ENCODE data around the gene DLL3.

DLL3 gene

DNA sequence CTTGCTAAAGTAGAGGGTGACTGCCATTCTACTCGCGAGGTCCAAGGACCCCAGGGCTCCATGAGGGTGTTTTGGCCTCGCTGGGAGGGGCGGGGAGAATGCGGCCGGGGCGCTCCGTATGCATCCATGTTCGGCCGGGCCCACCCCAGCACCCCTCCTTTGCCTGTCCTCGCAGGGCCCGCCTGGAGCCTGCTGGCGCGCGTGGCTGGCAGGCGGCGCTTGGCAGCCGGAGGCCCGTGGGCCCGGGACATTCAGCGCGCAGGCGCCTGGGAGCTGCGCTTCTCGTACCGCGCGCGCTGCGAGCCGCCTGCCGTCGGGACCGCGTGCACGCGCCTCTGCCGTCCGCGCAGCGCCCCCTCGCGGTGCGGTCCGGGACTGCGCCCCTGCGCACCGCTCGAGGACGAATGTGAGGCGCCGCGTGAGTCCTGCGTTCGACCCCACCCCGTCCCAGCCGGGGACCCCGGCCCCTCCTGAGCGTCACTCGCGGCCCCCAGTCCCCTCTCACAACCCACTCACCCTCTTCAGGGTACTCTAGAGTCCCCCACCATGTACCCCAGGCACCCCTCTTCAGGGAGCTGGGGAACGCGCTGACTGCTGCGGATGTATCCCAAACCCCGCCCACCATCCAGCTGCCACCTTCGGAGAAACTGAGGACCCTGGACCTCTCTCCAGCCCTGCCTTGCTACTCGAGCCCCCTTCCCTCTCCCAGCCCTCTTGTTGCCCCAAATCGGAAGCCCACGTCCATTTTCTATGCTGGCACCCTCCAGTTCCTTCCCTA, 4.1 kb downstream of the DLL3 start (continued):
- TF ChIP-seq, protein P1, sequence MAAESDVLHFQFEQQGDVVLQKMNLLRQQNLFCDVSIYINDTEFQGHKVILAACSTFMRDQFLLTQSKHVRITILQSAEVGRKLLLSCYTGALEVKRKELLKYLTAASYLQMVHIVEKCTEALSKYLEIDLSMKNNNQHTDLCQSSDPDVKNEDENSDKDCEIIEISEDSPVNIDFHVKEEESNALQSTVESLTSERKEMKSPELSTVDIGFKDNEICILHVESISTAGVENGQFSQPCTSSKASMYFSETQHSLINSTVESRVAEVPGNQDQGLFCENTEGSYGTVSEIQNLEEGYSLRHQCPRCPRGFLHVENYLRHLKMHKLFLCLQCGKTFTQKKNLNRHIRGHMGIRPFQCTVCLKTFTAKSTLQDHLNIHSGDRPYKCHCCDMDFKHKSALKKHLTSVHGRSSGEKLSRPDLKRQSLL (tag by site-specific recombination; IDR thresholded peaks at IDR 0.05), result peak; percentile 70
- TF ChIP-seq ZNF404 (tag by site-specific recombination; IDR thresholded peaks at IDR 0.05) (no peak), ZNF549 (tag by site-specific recombination; IDR thresholded peaks at IDR 0.05) (no peak), RBAK (tag by site-specific recombination; IDR thresholded peaks at IDR 0.05) (peak; percentile 35; the same call in 1 of the 2 replicates), EGR2 (tag by site-specific recombination; IDR thresholded peaks at IDR 0.05; ENCODE audit: low read depth) (0 out of 2 replicates have a peak, but pooled peaks have one; percentile 6), ZNF76 (tag by site-specific recombination; IDR thresholded peaks at IDR 0.05; ENCODE audit: borderline replicate concordance, low read depth) (no peak), ZNF248 (tag by site-specific recombination; IDR thresholded peaks at IDR 0.05) (no peak), MYNN (tag by site-specific recombination; IDR thresholded peaks at IDR 0.05; ENCODE audit: borderline replicate concordance) (no peak), WT1 (tag by site-specific recombination; IDR thresholded peaks at IDR 0.05) (no peak), ZNF302 (tag by site-specific recombination; IDR thresholded peaks at IDR 0.05; ENCODE audit: low read depth) (no peak), ZNF223 (tag by site-specific recombination; IDR thresholded peaks at IDR 0.05) (no peak), ZNF785 (tag by site-specific recombination; IDR thresholded peaks at IDR 0.05) (0 out of 2 replicates have a peak, but pooled peaks have one; percentile 63), ZNF792 (tag by site-specific recombination; IDR thresholded peaks at IDR 0.05) (no peak), ZNF423 (tag by site-specific recombination; IDR thresholded peaks at IDR 0.05) (no peak), ZNF133 (tag by site-specific recombination; IDR thresholded peaks at IDR 0.05) (no peak; the same call in 1 of the 2 replicates), ZNF660 (tag by site-specific recombination; IDR thresholded peaks at IDR 0.05) (peak; percentile 98), ZNF132 (tag by site-specific recombination; IDR thresholded peaks at IDR 0.05; ENCODE audit: borderline replicate concordance) (no peak), ZNF621 (tag by site-specific recombination; IDR thresholded peaks at IDR 0.05) (no peak), ZNF48 (tag by site-specific recombination; IDR thresholded peaks at IDR 0.05) (no peak), TRIM28 (IDR thresholded peaks at IDR 0.05; ENCODE audit: borderline replicate concordance, low read length) (no peak), GLIS1 (tag by site-specific recombination; IDR thresholded peaks at IDR 0.05) (no peak), ZNF24 (tag by site-specific recombination; IDR thresholded peaks at IDR 0.05) (no peak), SCRT1 (tag by site-specific recombination; IDR thresholded peaks at IDR 0.05; ENCODE audit: borderline replicate concordance) (no peak), ZNF274 (IDR thresholded peaks at IDR 0.05; ENCODE audit: low read length) (no peak), ZNF274 (tag by site-specific recombination; IDR thresholded peaks at IDR 0.05; ENCODE audit: borderline replicate concordance) (no peak), ZBTB1 (tag by site-specific recombination; IDR thresholded peaks at IDR 0.05) (no peak)
- TF ChIP-seq, protein P2, sequence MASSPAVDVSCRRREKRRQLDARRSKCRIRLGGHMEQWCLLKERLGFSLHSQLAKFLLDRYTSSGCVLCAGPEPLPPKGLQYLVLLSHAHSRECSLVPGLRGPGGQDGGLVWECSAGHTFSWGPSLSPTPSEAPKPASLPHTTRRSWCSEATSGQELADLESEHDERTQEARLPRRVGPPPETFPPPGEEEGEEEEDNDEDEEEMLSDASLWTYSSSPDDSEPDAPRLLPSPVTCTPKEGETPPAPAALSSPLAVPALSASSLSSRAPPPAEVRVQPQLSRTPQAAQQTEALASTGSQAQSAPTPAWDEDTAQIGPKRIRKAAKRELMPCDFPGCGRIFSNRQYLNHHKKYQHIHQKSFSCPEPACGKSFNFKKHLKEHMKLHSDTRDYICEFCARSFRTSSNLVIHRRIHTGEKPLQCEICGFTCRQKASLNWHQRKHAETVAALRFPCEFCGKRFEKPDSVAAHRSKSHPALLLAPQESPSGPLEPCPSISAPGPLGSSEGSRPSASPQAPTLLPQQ (tag by site-specific recombination; IDR thresholded peaks at IDR 0.05), result peak; percentile 98
- TF ChIP-seq, protein P3, sequence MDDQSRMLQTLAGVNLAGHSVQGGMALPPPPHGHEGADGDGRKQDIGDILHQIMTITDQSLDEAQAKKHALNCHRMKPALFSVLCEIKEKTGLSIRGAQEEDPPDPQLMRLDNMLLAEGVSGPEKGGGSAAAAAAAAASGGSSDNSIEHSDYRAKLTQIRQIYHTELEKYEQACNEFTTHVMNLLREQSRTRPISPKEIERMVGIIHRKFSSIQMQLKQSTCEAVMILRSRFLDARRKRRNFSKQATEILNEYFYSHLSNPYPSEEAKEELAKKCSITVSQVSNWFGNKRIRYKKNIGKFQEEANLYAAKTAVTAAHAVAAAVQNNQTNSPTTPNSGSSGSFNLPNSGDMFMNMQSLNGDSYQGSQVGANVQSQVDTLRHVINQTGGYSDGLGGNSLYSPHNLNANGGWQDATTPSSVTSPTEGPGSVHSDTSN (CRISPR knock-in tag; IDR thresholded peaks at IDR 0.05), result peak; percentile 91
- TF ChIP-seq, protein P4, sequence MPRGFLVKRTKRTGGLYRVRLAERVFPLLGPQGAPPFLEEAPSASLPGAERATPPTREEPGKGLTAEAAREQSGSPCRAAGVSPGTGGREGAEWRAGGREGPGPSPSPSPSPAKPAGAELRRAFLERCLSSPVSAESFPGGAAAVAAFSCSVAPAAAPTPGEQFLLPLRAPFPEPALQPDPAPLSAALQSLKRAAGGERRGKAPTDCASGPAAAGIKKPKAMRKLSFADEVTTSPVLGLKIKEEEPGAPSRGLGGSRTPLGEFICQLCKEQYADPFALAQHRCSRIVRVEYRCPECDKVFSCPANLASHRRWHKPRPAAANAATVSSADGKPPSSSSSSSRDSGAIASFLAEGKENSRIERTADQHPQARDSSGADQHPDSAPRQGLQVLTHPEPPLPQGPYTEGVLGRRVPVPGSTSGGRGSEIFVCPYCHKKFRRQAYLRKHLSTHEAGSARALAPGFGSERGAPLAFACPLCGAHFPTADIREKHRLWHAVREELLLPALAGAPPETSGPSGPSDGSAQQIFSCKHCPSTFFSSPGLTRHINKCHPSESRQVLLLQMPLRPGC (tag by site-specific recombination; IDR thresholded peaks at IDR 0.05), result no peak
- TF ChIP-seq, protein P5, sequence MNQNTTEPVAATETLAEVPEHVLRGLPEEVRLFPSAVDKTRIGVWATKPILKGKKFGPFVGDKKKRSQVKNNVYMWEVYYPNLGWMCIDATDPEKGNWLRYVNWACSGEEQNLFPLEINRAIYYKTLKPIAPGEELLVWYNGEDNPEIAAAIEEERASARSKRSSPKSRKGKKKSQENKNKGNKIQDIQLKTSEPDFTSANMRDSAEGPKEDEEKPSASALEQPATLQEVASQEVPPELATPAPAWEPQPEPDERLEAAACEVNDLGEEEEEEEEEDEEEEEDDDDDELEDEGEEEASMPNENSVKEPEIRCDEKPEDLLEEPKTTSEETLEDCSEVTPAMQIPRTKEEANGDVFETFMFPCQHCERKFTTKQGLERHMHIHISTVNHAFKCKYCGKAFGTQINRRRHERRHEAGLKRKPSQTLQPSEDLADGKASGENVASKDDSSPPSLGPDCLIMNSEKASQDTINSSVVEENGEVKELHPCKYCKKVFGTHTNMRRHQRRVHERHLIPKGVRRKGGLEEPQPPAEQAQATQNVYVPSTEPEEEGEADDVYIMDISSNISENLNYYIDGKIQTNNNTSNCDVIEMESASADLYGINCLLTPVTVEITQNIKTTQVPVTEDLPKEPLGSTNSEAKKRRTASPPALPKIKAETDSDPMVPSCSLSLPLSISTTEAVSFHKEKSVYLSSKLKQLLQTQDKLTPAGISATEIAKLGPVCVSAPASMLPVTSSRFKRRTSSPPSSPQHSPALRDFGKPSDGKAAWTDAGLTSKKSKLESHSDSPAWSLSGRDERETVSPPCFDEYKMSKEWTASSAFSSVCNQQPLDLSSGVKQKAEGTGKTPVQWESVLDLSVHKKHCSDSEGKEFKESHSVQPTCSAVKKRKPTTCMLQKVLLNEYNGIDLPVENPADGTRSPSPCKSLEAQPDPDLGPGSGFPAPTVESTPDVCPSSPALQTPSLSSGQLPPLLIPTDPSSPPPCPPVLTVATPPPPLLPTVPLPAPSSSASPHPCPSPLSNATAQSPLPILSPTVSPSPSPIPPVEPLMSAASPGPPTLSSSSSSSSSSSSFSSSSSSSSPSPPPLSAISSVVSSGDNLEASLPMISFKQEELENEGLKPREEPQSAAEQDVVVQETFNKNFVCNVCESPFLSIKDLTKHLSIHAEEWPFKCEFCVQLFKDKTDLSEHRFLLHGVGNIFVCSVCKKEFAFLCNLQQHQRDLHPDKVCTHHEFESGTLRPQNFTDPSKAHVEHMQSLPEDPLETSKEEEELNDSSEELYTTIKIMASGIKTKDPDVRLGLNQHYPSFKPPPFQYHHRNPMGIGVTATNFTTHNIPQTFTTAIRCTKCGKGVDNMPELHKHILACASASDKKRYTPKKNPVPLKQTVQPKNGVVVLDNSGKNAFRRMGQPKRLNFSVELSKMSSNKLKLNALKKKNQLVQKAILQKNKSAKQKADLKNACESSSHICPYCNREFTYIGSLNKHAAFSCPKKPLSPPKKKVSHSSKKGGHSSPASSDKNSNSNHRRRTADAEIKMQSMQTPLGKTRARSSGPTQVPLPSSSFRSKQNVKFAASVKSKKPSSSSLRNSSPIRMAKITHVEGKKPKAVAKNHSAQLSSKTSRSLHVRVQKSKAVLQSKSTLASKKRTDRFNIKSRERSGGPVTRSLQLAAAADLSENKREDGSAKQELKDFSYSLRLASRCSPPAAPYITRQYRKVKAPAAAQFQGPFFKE (tag by site-specific recombination; IDR thresholded peaks at IDR 0.05; ENCODE audit: borderline replicate concordance), result no peak
